ENCODE results near the gene DCTN2.

DNA sequence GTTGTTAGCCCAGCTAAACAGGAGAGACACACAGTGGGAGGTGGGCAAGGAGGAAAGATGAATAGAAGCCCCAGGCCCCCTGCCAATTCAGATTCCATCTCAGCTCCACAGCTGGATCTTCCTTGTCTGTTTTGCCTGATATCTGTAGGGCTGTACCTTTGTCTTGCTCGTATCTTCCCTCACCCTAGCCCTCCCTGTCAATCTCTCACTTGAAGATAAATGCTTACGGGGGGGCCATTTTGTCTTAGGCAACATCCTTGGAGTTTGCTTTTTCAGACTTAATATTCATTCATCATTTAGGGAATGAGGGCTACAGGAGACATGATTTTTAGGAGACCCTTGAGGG, 5.3 kb upstream of the DCTN2 start:
- TF ChIP-seq, protein P1, sequence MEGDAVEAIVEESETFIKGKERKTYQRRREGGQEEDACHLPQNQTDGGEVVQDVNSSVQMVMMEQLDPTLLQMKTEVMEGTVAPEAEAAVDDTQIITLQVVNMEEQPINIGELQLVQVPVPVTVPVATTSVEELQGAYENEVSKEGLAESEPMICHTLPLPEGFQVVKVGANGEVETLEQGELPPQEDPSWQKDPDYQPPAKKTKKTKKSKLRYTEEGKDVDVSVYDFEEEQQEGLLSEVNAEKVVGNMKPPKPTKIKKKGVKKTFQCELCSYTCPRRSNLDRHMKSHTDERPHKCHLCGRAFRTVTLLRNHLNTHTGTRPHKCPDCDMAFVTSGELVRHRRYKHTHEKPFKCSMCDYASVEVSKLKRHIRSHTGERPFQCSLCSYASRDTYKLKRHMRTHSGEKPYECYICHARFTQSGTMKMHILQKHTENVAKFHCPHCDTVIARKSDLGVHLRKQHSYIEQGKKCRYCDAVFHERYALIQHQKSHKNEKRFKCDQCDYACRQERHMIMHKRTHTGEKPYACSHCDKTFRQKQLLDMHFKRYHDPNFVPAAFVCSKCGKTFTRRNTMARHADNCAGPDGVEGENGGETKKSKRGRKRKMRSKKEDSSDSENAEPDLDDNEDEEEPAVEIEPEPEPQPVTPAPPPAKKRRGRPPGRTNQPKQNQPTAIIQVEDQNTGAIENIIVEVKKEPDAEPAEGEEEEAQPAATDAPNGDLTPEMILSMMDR (IDR thresholded peaks at IDR 0.05; ENCODE audit: low read depth, low read length, missing input control) = no peak
- TF ChIP-seq JUND (IDR thresholded peaks at IDR 0.05) (no peak), EGR1 (IDR thresholded peaks at IDR 0.05; ENCODE audit: low read depth in 2 of 2) (no peak), YY1 (IDR thresholded peaks at IDR 0.05) (no peak), GABPA (IDR thresholded peaks at IDR 0.05 in 1 of 2, conservative IDR thresholded peaks at IDR 0.05 in 1 of 2) (no peak), TAF1 (conservative IDR thresholded peaks at IDR 0.05) (no peak), RAD21 (IDR thresholded peaks at IDR 0.05) (no peak), RXRA (IDR thresholded peaks at IDR 0.05) (no peak), FOXA1 (IDR thresholded peaks at IDR 0.05) (no peak)
- TF ChIP-seq, protein P2, sequence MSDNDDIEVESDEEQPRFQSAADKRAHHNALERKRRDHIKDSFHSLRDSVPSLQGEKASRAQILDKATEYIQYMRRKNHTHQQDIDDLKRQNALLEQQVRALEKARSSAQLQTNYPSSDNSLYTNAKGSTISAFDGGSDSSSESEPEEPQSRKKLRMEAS (IDR thresholded peaks at IDR 0.05) = no peak
- TF ChIP-seq, protein P3, sequence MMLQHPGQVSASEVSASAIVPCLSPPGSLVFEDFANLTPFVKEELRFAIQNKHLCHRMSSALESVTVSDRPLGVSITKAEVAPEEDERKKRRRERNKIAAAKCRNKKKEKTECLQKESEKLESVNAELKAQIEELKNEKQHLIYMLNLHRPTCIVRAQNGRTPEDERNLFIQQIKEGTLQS (IDR thresholded peaks at IDR 0.05) = no peak
- TF ChIP-seq, protein P4, sequence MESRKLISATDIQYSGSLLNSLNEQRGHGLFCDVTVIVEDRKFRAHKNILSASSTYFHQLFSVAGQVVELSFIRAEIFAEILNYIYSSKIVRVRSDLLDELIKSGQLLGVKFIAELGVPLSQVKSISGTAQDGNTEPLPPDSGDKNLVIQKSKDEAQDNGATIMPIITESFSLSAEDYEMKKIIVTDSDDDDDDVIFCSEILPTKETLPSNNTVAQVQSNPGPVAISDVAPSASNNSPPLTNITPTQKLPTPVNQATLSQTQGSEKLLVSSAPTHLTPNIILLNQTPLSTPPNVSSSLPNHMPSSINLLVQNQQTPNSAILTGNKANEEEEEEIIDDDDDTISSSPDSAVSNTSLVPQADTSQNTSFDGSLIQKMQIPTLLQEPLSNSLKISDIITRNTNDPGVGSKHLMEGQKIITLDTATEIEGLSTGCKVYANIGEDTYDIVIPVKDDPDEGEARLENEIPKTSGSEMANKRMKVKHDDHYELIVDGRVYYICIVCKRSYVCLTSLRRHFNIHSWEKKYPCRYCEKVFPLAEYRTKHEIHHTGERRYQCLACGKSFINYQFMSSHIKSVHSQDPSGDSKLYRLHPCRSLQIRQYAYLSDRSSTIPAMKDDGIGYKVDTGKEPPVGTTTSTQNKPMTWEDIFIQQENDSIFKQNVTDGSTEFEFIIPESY (IDR thresholded peaks at IDR 0.05) = no peak
- TF ChIP-seq, protein P5, sequence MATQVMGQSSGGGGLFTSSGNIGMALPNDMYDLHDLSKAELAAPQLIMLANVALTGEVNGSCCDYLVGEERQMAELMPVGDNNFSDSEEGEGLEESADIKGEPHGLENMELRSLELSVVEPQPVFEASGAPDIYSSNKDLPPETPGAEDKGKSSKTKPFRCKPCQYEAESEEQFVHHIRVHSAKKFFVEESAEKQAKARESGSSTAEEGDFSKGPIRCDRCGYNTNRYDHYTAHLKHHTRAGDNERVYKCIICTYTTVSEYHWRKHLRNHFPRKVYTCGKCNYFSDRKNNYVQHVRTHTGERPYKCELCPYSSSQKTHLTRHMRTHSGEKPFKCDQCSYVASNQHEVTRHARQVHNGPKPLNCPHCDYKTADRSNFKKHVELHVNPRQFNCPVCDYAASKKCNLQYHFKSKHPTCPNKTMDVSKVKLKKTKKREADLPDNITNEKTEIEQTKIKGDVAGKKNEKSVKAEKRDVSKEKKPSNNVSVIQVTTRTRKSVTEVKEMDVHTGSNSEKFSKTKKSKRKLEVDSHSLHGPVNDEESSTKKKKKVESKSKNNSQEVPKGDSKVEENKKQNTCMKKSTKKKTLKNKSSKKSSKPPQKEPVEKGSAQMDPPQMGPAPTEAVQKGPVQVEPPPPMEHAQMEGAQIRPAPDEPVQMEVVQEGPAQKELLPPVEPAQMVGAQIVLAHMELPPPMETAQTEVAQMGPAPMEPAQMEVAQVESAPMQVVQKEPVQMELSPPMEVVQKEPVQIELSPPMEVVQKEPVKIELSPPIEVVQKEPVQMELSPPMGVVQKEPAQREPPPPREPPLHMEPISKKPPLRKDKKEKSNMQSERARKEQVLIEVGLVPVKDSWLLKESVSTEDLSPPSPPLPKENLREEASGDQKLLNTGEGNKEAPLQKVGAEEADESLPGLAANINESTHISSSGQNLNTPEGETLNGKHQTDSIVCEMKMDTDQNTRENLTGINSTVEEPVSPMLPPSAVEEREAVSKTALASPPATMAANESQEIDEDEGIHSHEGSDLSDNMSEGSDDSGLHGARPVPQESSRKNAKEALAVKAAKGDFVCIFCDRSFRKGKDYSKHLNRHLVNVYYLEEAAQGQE (IDR thresholded peaks at IDR 0.05) = no peak
